CD14-positive monocyte (primary cell): ENCODE measurements around the gene COQ7. TPM values are rescaled to one million over a fixed set of nuclear protein-coding genes. Genes with fewer than 3 reads are reported as not detected.

Experiments used
- DNase-seq, 3 donors: peaks; one replicate each; pipeline ENCODE4 v3.0.0-alpha.2; 2011 to 2022
- H2AFZ ChIP-seq: 2 replicates; pipeline ENCODE4 v1.6.0; 2012; ENCODE audit warnings: mild to moderate bottlenecking, low read depth, low read length, inconsistent platforms; ENCODE audit not compliant: insufficient read depth, poor library complexity, severe bottlenecking
- H3K27ac ChIP-seq, 2 donors: 1 replicate in 1 of 2; 2 replicates in 1 of 2; pipeline ENCODE4 v1.5.1; 2012 to 2013; ENCODE audit warnings: low read length in 2 of 2, control low read depth in 1 of 2, inconsistent platforms in 1 of 2, low read depth in 1 of 2, mild to moderate bottlenecking in 1 of 2
- H3K27me3 ChIP-seq, 2 donors: one replicate each; pipeline versions ENCODE4 v1.6.0 to v1.6.1; 2011 to 2013; ENCODE audit warnings: low read length in 2 of 2; ENCODE audit not compliant: control insufficient read depth in 2 of 2, insufficient read depth in 2 of 2
- H3K36me3 ChIP-seq, 2 donors: replicated peaks in 1 of 2; 1 replicate in 1 of 2; 2 replicates in 1 of 2; pipeline versions ENCODE4 v1.5.1 to v1.6.1; 2012 to 2013; ENCODE audit warnings: low read length in 2 of 2, control low read depth in 1 of 2, inconsistent platforms in 1 of 2, mild to moderate bottlenecking in 1 of 2; ENCODE audit not compliant: insufficient read depth in 2 of 2, control insufficient read depth in 1 of 2
- H3K4me1 ChIP-seq, 2 donors: 1 replicate in 1 of 2; 2 replicates in 1 of 2; pipeline versions ENCODE4 v1.5.1 to v1.6.1; 2012 to 2013; ENCODE audit warnings: low read length in 2 of 2, control low read depth in 1 of 2, inconsistent platforms in 1 of 2, mild to moderate bottlenecking in 1 of 2, moderate library complexity in 1 of 2; ENCODE audit not compliant: insufficient read depth in 2 of 2, control insufficient read depth in 1 of 2
- H3K4me2 ChIP-seq: replicated peaks from 2 replicates; pipeline ENCODE3; 2012; ENCODE audit warnings: low read length, moderate library complexity, mild to moderate bottlenecking; ENCODE audit not compliant: poor library complexity, severe bottlenecking; ENCODE audit errors: extremely low read depth
- H3K4me3 ChIP-seq, 3 experiments: fragments of 200-600 bp in 1 of 3; sonication (generic) in 1 of 3; replicated peaks in 1 of 3; 1 replicate in 2 of 3; 2 replicates in 1 of 3; pipeline ENCODE4 v1.5.1; 2011 to 2013; ENCODE audit warnings: low read length in 3 of 3, mild to moderate bottlenecking in 3 of 3, control low read depth in 2 of 3, low read depth in 2 of 3, inconsistent platforms in 1 of 3, moderate library complexity in 1 of 3
- H3K79me2 ChIP-seq: 2 replicates; pipeline ENCODE4 v1.6.0; 2012; ENCODE audit warnings: mild to moderate bottlenecking, control low read depth, inconsistent platforms, low read length, moderate library complexity; ENCODE audit not compliant: insufficient read depth
- H3K9ac ChIP-seq: 2 replicates; pipeline ENCODE4 v1.6.0; 2017; ENCODE audit warnings: low read length, mild to moderate bottlenecking; ENCODE audit not compliant: insufficient read depth, poor library complexity, severe bottlenecking
- H3K9me3 ChIP-seq, 2 donors: replicated peaks in 1 of 2; 1 replicate in 1 of 2; 2 replicates in 1 of 2; pipeline versions ENCODE4 v1.5.1 to v1.6.1; 2012 to 2013; ENCODE audit warnings: low read length in 2 of 2, control low read depth in 1 of 2; ENCODE audit not compliant: control insufficient read depth in 1 of 2, insufficient read depth in 1 of 2
- H4K20me1 ChIP-seq: 2 replicates; pipeline ENCODE4 v1.6.0; 2012; ENCODE audit warnings: mild to moderate bottlenecking, low read length, control low read depth, moderate library complexity; ENCODE audit not compliant: insufficient read depth
- H3K27ac Mint-ChIP-seq, 7 donors: one replicate each; pipeline ENCODE4 v1.8.0; 2020; ENCODE audit warnings: mild to moderate bottlenecking in 7 of 7, mixed read lengths in 7 of 7, moderate library complexity in 6 of 7, inconsistent platforms in 2 of 7
- H3K27me3 Mint-ChIP-seq, 3 donors: one replicate each; pipeline ENCODE4 v1.8.0; 2021 to 2022; ENCODE audit warnings: low read depth in 3 of 3, mild to moderate bottlenecking in 3 of 3, mixed read lengths in 3 of 3, moderate library complexity in 3 of 3, inconsistent platforms in 1 of 3
- H3K36me3 Mint-ChIP-seq, 2 donors: one replicate each; pipeline ENCODE4 v1.8.0; 2020; ENCODE audit warnings: mixed read lengths in 2 of 2, inconsistent platforms in 1 of 2, mild to moderate bottlenecking in 1 of 2
- H3K4me1 Mint-ChIP-seq: one replicate; pipeline ENCODE4 v1.8.0; 2020; ENCODE audit warnings: mild to moderate bottlenecking, mixed read lengths
- H3K4me3 Mint-ChIP-seq, 2 donors: one replicate each; pipeline ENCODE4 v1.8.0; 2020; ENCODE audit warnings: mild to moderate bottlenecking in 2 of 2, mixed read lengths in 2 of 2, moderate library complexity in 1 of 2
- H3K9me3 Mint-ChIP-seq, 7 donors: one replicate each; pipeline ENCODE4 v1.8.0; 2020 to 2022; ENCODE audit warnings: mixed read lengths in 7 of 7, mild to moderate bottlenecking in 6 of 7, moderate library complexity in 6 of 7, inconsistent platforms in 2 of 7
- WGBS: methylation state at CpG from one replicate; pipeline ENCODE4 v1.1.5; 2013; ENCODE audit warnings: missing lambda C conversion rate; ENCODE audit not compliant: insufficient coverage; 5-methylcytosine and 5-hydroxymethylcytosine counted together
- intact Hi-C, 2 donors: fragments of 100-400 bp; cut with micrococcal nuclease; formaldehyde crosslinking; loops; one replicate each; pipeline versions ENCODE4 v1.15.0 to v1.15.1; 2023
- polyA plus RNA-seq, 3 donors: library from polyadenylated mRNA; depleted of rRNA in 1 of 3; unstranded in 2 of 3; stranded (reverse) in 1 of 3; fragments of 300-500 nt in 2 of 3; fragments of >200 nt in 1 of 3; fragmentation: Illumina TruSeq in 2 of 3; gene quantifications; 1 replicate in 2 of 3; 2 replicates in 1 of 3; pipeline ENCODE4 v1.2.3, GENCODE V29; 2012 to 2021
- TF ChIP-seq, protein P1 (sequence below): fragments of 200-600 bp; IDR thresholded peaks from one replicate; pipeline ENCODE4 v1.8.0; 2022; ENCODE audit warnings: antibody characterized with exemption, mild to moderate bottlenecking

Gene COQ7
- polyA plus RNA-seq, 3 donors: 6.5 to 13.3 (median 12.2) TPM

DNA sequence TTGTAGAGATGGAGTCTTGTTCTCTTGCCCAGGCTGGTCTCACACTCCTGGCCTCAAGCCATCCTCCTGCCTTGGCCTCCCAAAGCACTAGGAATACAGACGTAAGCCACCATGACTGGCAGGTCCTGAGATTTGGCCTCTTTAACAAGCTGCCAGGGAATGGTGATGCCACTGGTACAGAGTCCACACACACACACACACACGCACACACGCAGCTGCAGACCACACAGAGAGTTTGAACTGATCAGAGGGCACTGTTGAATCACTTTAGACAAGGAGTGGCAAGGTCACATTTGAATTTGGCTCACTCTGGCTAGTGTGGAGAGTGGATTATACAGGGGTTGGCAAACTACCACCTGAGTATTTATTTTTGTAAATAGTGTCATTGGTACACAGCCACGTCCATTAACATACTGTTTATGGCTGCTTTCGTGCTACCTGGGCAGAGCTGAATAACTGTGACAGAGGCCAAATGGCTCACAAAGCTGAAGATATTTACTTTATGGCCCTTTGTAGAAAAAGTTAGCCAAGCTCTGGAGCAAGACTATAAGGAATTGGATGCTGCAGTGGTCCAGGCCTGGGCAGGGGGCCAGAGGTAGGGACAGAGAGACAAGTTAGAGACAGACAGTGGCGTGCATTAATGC is 56.2 kb downstream of the COQ7 start:
- Histone ChIP-seq H3K27ac (no peak overlapping the region), H3K4me1 (peaks cover 36 to 39% of the 10 kb centered on the region in 2 donors), H3K4me3 (no peak overlapping the region), H3K79me2 (peaks cover 22% of the 10 kb centered on the region), H2AFZ (no peak overlapping the region), H3K9ac (no peak overlapping the region), H3K4me2 (no peak overlapping the region), H4K20me1 (no peaks in the 10 kb centered on the region), H3K9me3 (peaks cover 0 to 6% of the 10 kb centered on the region in 2 donors), H3K36me3 (peaks cover 0 to 9% of the 10 kb centered on the region in 2 donors), H3K27me3 (no peaks in the 10 kb centered on the region)
- H3K27me3 Mint-ChIP-seq: no peaks in the 10 kb centered on the region
- H3K4me3 Mint-ChIP-seq: no peak overlapping the region
- TF ChIP-seq, protein P1, sequence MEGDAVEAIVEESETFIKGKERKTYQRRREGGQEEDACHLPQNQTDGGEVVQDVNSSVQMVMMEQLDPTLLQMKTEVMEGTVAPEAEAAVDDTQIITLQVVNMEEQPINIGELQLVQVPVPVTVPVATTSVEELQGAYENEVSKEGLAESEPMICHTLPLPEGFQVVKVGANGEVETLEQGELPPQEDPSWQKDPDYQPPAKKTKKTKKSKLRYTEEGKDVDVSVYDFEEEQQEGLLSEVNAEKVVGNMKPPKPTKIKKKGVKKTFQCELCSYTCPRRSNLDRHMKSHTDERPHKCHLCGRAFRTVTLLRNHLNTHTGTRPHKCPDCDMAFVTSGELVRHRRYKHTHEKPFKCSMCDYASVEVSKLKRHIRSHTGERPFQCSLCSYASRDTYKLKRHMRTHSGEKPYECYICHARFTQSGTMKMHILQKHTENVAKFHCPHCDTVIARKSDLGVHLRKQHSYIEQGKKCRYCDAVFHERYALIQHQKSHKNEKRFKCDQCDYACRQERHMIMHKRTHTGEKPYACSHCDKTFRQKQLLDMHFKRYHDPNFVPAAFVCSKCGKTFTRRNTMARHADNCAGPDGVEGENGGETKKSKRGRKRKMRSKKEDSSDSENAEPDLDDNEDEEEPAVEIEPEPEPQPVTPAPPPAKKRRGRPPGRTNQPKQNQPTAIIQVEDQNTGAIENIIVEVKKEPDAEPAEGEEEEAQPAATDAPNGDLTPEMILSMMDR: no peak
- peak overlapping the region in 1 of 7 donors; percentile 60 for H3K27ac Mint-ChIP-seq
- no peak for DNase-seq
- 86% methylated on average over 5 of the region's 6 CpGs for WGBS
- H3K4me1 Mint-ChIP-seq: peaks cover 39% of the 10 kb centered on the region
- intact Hi-C loops: no loop called here
- peaks cover 0 to 12% (median 4%) of the 10 kb centered on the region in 7 donors for H3K9me3 Mint-ChIP-seq
- H3K36me3 Mint-ChIP-seq: peaks cover 16 to 19% of the 10 kb centered on the region in 2 donors

DNA sequence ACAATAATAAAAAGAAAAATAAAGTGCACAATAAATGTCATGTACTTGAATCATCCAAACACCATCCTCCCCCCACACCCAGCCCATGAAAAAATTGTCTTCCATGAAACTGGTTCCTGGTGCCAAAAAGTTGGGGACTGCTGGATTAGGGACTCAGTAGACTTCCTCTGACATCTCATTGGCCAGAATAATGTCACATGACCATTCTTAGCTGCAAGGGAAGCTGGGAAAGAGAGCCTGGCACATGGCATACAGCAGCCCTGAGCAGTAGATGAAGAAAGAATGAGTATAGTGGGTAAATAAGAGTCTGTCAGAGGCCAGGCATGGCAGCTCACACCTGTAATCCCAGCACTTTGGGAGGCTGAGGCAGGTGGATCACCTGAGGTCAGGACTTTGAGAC is 58.9 kb downstream of the COQ7 start:
- no peak overlapping the region for H3K27ac Mint-ChIP-seq
- H3K9me3 Mint-ChIP-seq: peaks cover 0 to 12% (median 4%) of the 10 kb centered on the region in 7 donors
- intact Hi-C loops: no loop called here
- no peak for DNase-seq
- H3K4me2 ChIP-seq: no peak overlapping the region
- no peak overlapping the region for H3K9ac ChIP-seq
- H3K27me3 Mint-ChIP-seq: no peaks in the 10 kb centered on the region
- no peaks in the 10 kb centered on the region for H3K27me3 ChIP-seq
- no peak overlapping the region for H3K4me3 ChIP-seq
- H3K4me1 Mint-ChIP-seq: peaks cover 40% of the 10 kb centered on the region
- H4K20me1 ChIP-seq: no peaks in the 10 kb centered on the region
- no peak overlapping the region for H3K27ac ChIP-seq
- peaks cover 0 to 3% of the 10 kb centered on the region in 2 donors for H3K36me3 ChIP-seq
- H3K36me3 Mint-ChIP-seq: peaks cover 9 to 10% of the 10 kb centered on the region in 2 donors
- TF ChIP-seq, protein P1: no peak
- peaks cover 41 to 45% of the 10 kb centered on the region in 2 donors for H3K4me1 ChIP-seq
- peaks cover 0 to 6% of the 10 kb centered on the region in 2 donors for H3K9me3 ChIP-seq
- H2AFZ ChIP-seq: no peak overlapping the region
- no peak overlapping the region for H3K4me3 Mint-ChIP-seq
- peaks cover 3% of the 10 kb centered on the region for H3K79me2 ChIP-seq
